Right lobe of liver (tissue), 4 donors: ENCODE results near the gene MRPL58.

Experiments used
- CTCF ChIP-seq, 4 donors: fragments of 200-600 bp in 3 of 4; fragments of 450-650 bp in 1 of 4; IDR thresholded peaks; one replicate each; pipeline versions ENCODE4 v1.5.1 to v1.8.0; 2016 to 2022; ENCODE audit warnings: antibody characterized with exemption in 4 of 4, mild to moderate bottlenecking in 2 of 4
- POLR2A ChIP-seq: fragments of 450-650 bp; IDR thresholded peaks from one replicate; pipeline ENCODE4 v1.6.1; 2017; ENCODE audit warnings: antibody characterized with exemption, mild to moderate bottlenecking
- donor health status: DM: no; HTN: no; CAD: no.
- donor health status: DM: no; HTN: no; CAD: no.
- donor health status: DM: no; HTN: yes; CAD: no.

- no peak for TF ChIP-seq CTCF (IDR thresholded peaks at IDR 0.05)
- TF ChIP-seq POLR2A: no peak
Observed at GRCh38 chr17:74999523-74999922, 12.9 kb upstream of the MRPL58 start.
